CD4-positive, CD25-positive, alpha-beta regulatory T cell (primary cell): ENCODE results near the gene MARK2. TPM values are rescaled to one million over a fixed set of nuclear protein-coding genes. Genes with fewer than 3 reads are reported as not detected.

Experiments
- ATAC-seq, 2 donors: fragments of 150-1000 bp; cut with Tn5 transposase; one replicate each; pipeline ENCODE4 v1.10.0; 2021; ENCODE audit warnings: low read depth in 2 of 2, moderate number of reproducible peaks in 2 of 2, moderate library complexity in 1 of 2
- DNase-seq, 3 donors: peaks; one replicate each; pipeline versions ENCODE4 v3.0.0 to v3.0.0-alpha.2; 2012 to 2022; ENCODE audit warnings: mixed read lengths in 1 of 3
- H3K27ac ChIP-seq: one replicate; pipeline ENCODE4 v1.7.0; 2013; ENCODE audit warnings: mild to moderate bottlenecking, low read length; ENCODE audit not compliant: insufficient read depth, poor library complexity, severe bottlenecking
- H3K27me3 ChIP-seq: one replicate; pipeline ENCODE4 v1.7.0; 2013; ENCODE audit warnings: low read length; ENCODE audit not compliant: control insufficient read depth, insufficient read depth
- H3K36me3 ChIP-seq: one replicate; pipeline ENCODE4 v1.7.0; 2013; ENCODE audit warnings: mild to moderate bottlenecking, low read length, moderate library complexity; ENCODE audit not compliant: control insufficient read depth, insufficient read depth
- H3K4me1 ChIP-seq: 2 replicates; pipeline ENCODE4 v1.7.0; 2013; ENCODE audit warnings: mild to moderate bottlenecking, low read length; ENCODE audit not compliant: insufficient read depth, control insufficient read depth, poor library complexity, severe bottlenecking
- H3K4me3 ChIP-seq: one replicate; pipeline ENCODE4 v1.7.0; 2013; ENCODE audit warnings: low read depth, mild to moderate bottlenecking, low read length, moderate library complexity
- H3K9me3 ChIP-seq, 2 experiments: 1 replicate in 1 of 2; 2 replicates in 1 of 2; pipeline ENCODE4 v1.7.0; 2013; ENCODE audit warnings: low read length in 2 of 2, mild to moderate bottlenecking in 1 of 2, moderate library complexity in 1 of 2; ENCODE audit not compliant: control insufficient read depth in 2 of 2
- H3K27ac Mint-ChIP-seq, 3 donors: one replicate each; pipeline ENCODE4 v1.8.0; 2020 to 2022; ENCODE audit warnings: mild to moderate bottlenecking in 3 of 3, mixed read lengths in 3 of 3, moderate library complexity in 2 of 3
- H3K27me3 Mint-ChIP-seq: one replicate; pipeline ENCODE4 v1.8.0; 2022; ENCODE audit warnings: mild to moderate bottlenecking, mixed read lengths
- H3K36me3 Mint-ChIP-seq: one replicate; pipeline ENCODE4 v1.8.0; 2020; ENCODE audit warnings: mixed read lengths
- H3K4me1 Mint-ChIP-seq, 4 donors: one replicate each; pipeline ENCODE4 v1.8.0; 2020 to 2022; ENCODE audit warnings: mixed read lengths in 4 of 4, mild to moderate bottlenecking in 1 of 4
- H3K4me3 Mint-ChIP-seq, 4 donors: one replicate each; pipeline ENCODE4 v1.8.0; 2020 to 2022; ENCODE audit warnings: mild to moderate bottlenecking in 4 of 4, mixed read lengths in 4 of 4, moderate library complexity in 3 of 4
- H3K9me3 Mint-ChIP-seq, 7 donors: one replicate each; pipeline ENCODE4 v1.8.0; 2020 to 2022; ENCODE audit warnings: mixed read lengths in 7 of 7, mild to moderate bottlenecking in 3 of 7, moderate library complexity in 2 of 7
- polyA plus RNA-seq, 4 donors: library from polyadenylated mRNA; unstranded; fragments of 300-500 nt; fragmentation: Illumina TruSeq; gene quantifications; one replicate each; pipeline ENCODE4 v1.2.3, GENCODE V29; 2021
- total RNA-seq: library from RNA; stranded (reverse); gene quantifications from one replicate; pipeline ENCODE4 v1.2.3, GENCODE V29; 2022

MARK2 gene
- total and polyA plus RNA-seq, 5 donors from 2014 or later: 29.3 to 66.6 (median 38.5) TPM

- peaks cover 7 to 32% (median 18%) of the 10 kb centered on the region in 4 donors for H3K4me1 Mint-ChIP-seq
- H3K9me3 Mint-ChIP-seq: peaks cover 0 to 1% (median 0%) of the 10 kb centered on the region in 7 donors
- H3K4me1 ChIP-seq: peaks cover 26% of the 10 kb centered on the region
- no peak for ATAC-seq
- no peak overlapping the region for H3K27ac ChIP-seq
- H3K36me3 ChIP-seq: peaks cover 27% of the 10 kb centered on the region
- no peak overlapping the region for H3K27ac Mint-ChIP-seq
- no peaks in the 10 kb centered on the region for H3K9me3 ChIP-seq
- H3K27me3 Mint-ChIP-seq: no peaks in the 10 kb centered on the region
- peak overlapping the region in 1 of 4 donors; percentile 72 for H3K4me3 Mint-ChIP-seq
- H3K4me3 ChIP-seq: no peak overlapping the region
- peaks cover 22% of the 10 kb centered on the region for H3K36me3 Mint-ChIP-seq
- DNase-seq: no peak
- no peaks in the 10 kb centered on the region for H3K27me3 ChIP-seq
Measured at GRCh38 chr11:63816732-63817131, 22.2 kb upstream of the MARK2 start.

- Mint-ChIP-seq H3K27me3 (no peaks in the 10 kb centered on the region), H3K9me3 (peaks cover 0 to 1% (median 0%) of the 10 kb centered on the region in 7 donors), H3K36me3 (peaks cover 29% of the 10 kb centered on the region), H3K4me3 (peak overlapping the region in 1 of 4 donors; percentile 50), H3K4me1 (peaks cover 7 to 26% (median 19%) of the 10 kb centered on the region in 4 donors), H3K27ac (peak overlapping the region in 1 of 3 donors; percentile 54)
- no peak for ATAC-seq
- no peaks in the 10 kb centered on the region for H3K27me3 ChIP-seq
- H3K9me3 ChIP-seq: no peaks in the 10 kb centered on the region
- no peak for DNase-seq
- peaks cover 20% of the 10 kb centered on the region for H3K4me1 ChIP-seq
- no peak overlapping the region for H3K4me3 ChIP-seq
- H3K27ac ChIP-seq: no peak overlapping the region
- H3K36me3 ChIP-seq: peaks cover 36% of the 10 kb centered on the region
Measured at GRCh38 chr11:63817758-63818498, 21.0 kb upstream of the MARK2 start.

- Histone ChIP-seq H3K4me1 (peaks cover 18% of the 10 kb centered on the region), H3K4me3 (no peak overlapping the region), H3K27me3 (no peaks in the 10 kb centered on the region), H3K9me3 (no peaks in the 10 kb centered on the region), H3K27ac (no peak overlapping the region), H3K36me3 (peaks cover 37% of the 10 kb centered on the region)
- no peak for DNase-seq
- no peaks in the 10 kb centered on the region for H3K27me3 Mint-ChIP-seq
- no peak overlapping the region for H3K27ac Mint-ChIP-seq
- H3K9me3 Mint-ChIP-seq: peaks cover 0 to 1% (median 0%) of the 10 kb centered on the region in 7 donors
- peaks cover 33% of the 10 kb centered on the region for H3K36me3 Mint-ChIP-seq
- no peak for ATAC-seq
- no peak overlapping the region for H3K4me3 Mint-ChIP-seq
- peaks cover 7 to 26% (median 19%) of the 10 kb centered on the region in 4 donors for H3K4me1 Mint-ChIP-seq
Measured at GRCh38 chr11:63818609-63819008, 20.3 kb upstream of the MARK2 start.

- peaks cover 40% of the 10 kb centered on the region for H3K36me3 ChIP-seq
- ATAC-seq: no peak
- DNase-seq: no peak
- no peaks in the 10 kb centered on the region for H3K9me3 ChIP-seq
- no peak overlapping the region for H3K27ac ChIP-seq
- no peaks in the 10 kb centered on the region for H3K27me3 Mint-ChIP-seq
- H3K4me1 Mint-ChIP-seq: peaks cover 0 to 5% (median 3%) of the 10 kb centered on the region in 4 donors
- H3K27ac Mint-ChIP-seq: no peak overlapping the region
- no peak overlapping the region for H3K4me3 Mint-ChIP-seq
- H3K4me1 ChIP-seq: no peaks in the 10 kb centered on the region
- H3K27me3 ChIP-seq: no peaks in the 10 kb centered on the region
- H3K4me3 ChIP-seq: no peak overlapping the region
- H3K9me3 Mint-ChIP-seq: peaks cover 0 to 1% (median 0%) of the 10 kb centered on the region in 7 donors
- H3K36me3 Mint-ChIP-seq: peaks cover 44% of the 10 kb centered on the region
Measured at GRCh38 chr11:63821411-63821810, 17.5 kb upstream of the MARK2 start.

GRCh38 chr11:63826471-63827190, 12.3 kb upstream of the MARK2 start:
- no peaks in the 10 kb centered on the region for H3K27me3 Mint-ChIP-seq
- Histone ChIP-seq H3K4me3 (no peak overlapping the region), H3K36me3 (peaks cover 19% of the 10 kb centered on the region), H3K27ac (no peak overlapping the region), H3K27me3 (no peaks in the 10 kb centered on the region), H3K9me3 (no peaks in the 10 kb centered on the region), H3K4me1 (no peaks in the 10 kb centered on the region)
- H3K27ac Mint-ChIP-seq: no peak overlapping the region
- no peak overlapping the region for H3K4me3 Mint-ChIP-seq
- DNase-seq (no peak), ATAC-seq (no peak)
- peaks cover 0 to 4% (median 0%) of the 10 kb centered on the region in 4 donors for H3K4me1 Mint-ChIP-seq
- peaks cover 31% of the 10 kb centered on the region for H3K36me3 Mint-ChIP-seq
- H3K9me3 Mint-ChIP-seq: no peaks in the 10 kb centered on the region

- H3K36me3 ChIP-seq: no peaks in the 10 kb centered on the region
- H3K4me3 Mint-ChIP-seq: no peak overlapping the region
- DNase-seq: no peak
- no peak overlapping the region for H3K27ac ChIP-seq
- peak in 1 of 2 donors; percentile 37 for ATAC-seq
- H3K36me3 Mint-ChIP-seq: peaks cover 9% of the 10 kb centered on the region
- no peak overlapping the region for H3K4me3 ChIP-seq
- peaks cover 0 to 5% (median 1%) of the 10 kb centered on the region in 4 donors for H3K4me1 Mint-ChIP-seq
- H3K27me3 ChIP-seq: no peaks in the 10 kb centered on the region
- no peaks in the 10 kb centered on the region for H3K9me3 Mint-ChIP-seq
- no peaks in the 10 kb centered on the region for H3K27me3 Mint-ChIP-seq
- H3K4me1 ChIP-seq: no peaks in the 10 kb centered on the region
- peak overlapping the region in 1 of 3 donors; percentile 57 for H3K27ac Mint-ChIP-seq
- H3K9me3 ChIP-seq: no peaks in the 10 kb centered on the region
Measured at GRCh38 chr11:63829823-63830489, 9.0 kb upstream of the MARK2 start.

- Mint-ChIP-seq H3K27ac (no peak overlapping the region), H3K4me3 (no peak overlapping the region), H3K27me3 (no peaks in the 10 kb centered on the region), H3K4me1 (peaks cover 0 to 5% (median 2%) of the 10 kb centered on the region in 4 donors), H3K9me3 (no peaks in the 10 kb centered on the region), H3K36me3 (peaks cover 4% of the 10 kb centered on the region)
- ATAC-seq (no peak), DNase-seq (no peak)
- H3K4me3 ChIP-seq: no peak overlapping the region
- no peaks in the 10 kb centered on the region for H3K4me1 ChIP-seq
- H3K36me3 ChIP-seq: no peaks in the 10 kb centered on the region
- no peak overlapping the region for H3K27ac ChIP-seq
- no peaks in the 10 kb centered on the region for H3K27me3 ChIP-seq
- no peaks in the 10 kb centered on the region for H3K9me3 ChIP-seq
Measured at GRCh38 chr11:63831326-63831725, 7.6 kb upstream of the MARK2 start.
